Muscle layer of duodenum (tissue), 2 donors: ENCODE measurements around the gene DHX15.

Source experiments
- H3K27ac ChIP-seq: one replicate; pipeline ENCODE4 v1.7.0; 2013; ENCODE audit warnings: mild to moderate bottlenecking, low read length
- H3K27me3 ChIP-seq: one replicate; pipeline ENCODE4 v1.7.0; 2013; ENCODE audit warnings: low read depth, mild to moderate bottlenecking, control low read depth, low read length
- H3K36me3 ChIP-seq, 2 donors: one replicate each; pipeline ENCODE4 v1.7.0; 2013; ENCODE audit warnings: low read length in 2 of 2, control low read depth in 1 of 2, mild to moderate bottlenecking in 1 of 2; ENCODE audit not compliant: insufficient read depth in 2 of 2, control insufficient read depth in 1 of 2
- H3K4me1 ChIP-seq, 2 donors: one replicate each; pipeline ENCODE4 v1.7.0; 2013; ENCODE audit warnings: low read length in 2 of 2, mild to moderate bottlenecking in 2 of 2, control low read depth in 1 of 2, moderate library complexity in 1 of 2; ENCODE audit not compliant: insufficient read depth in 2 of 2, control insufficient read depth in 1 of 2
- H3K4me3 ChIP-seq, 2 donors: one replicate each; pipeline ENCODE4 v1.7.0; 2013; ENCODE audit warnings: low read length in 2 of 2, low read depth in 1 of 2, mild to moderate bottlenecking in 1 of 2
- H3K9me3 ChIP-seq, 2 donors: one replicate each; pipeline ENCODE4 v1.7.0; 2013; ENCODE audit warnings: low read length in 2 of 2, control low read depth in 1 of 2, mild to moderate bottlenecking in 1 of 2; ENCODE audit not compliant: control insufficient read depth in 1 of 2
- donor health status: healthy.

Gene DHX15

GRCh38 chr4:24535399-24535798 is 49.0 kb downstream of the DHX15 start:
- Histone ChIP-seq H3K27me3 (no peaks in the 10 kb centered on the region), H3K4me3 (no peak overlapping the region), H3K4me1 (no peaks in the 10 kb centered on the region), H3K36me3 (peaks cover 20 to 47% of the 10 kb centered on the region in 2 donors), H3K9me3 (no peaks in the 10 kb centered on the region), H3K27ac (no peak overlapping the region)

GRCh38 chr4:24533364-24533763 is 51.0 kb downstream of the DHX15 start:
- Histone ChIP-seq H3K27ac (no peak overlapping the region), H3K4me3 (no peak overlapping the region), H3K9me3 (no peaks in the 10 kb centered on the region), H3K4me1 (no peaks in the 10 kb centered on the region), H3K36me3 (peaks cover 19 to 43% of the 10 kb centered on the region in 2 donors), H3K27me3 (no peaks in the 10 kb centered on the region)

GRCh38 chr4:24529555-24529954 is 54.8 kb downstream of the DHX15 start:
- Histone ChIP-seq H3K9me3 (no peaks in the 10 kb centered on the region), H3K36me3 (peaks cover 29 to 43% of the 10 kb centered on the region in 2 donors), H3K27me3 (no peaks in the 10 kb centered on the region), H3K27ac (no peak overlapping the region), H3K4me3 (no peak overlapping the region), H3K4me1 (no peaks in the 10 kb centered on the region)

GRCh38 chr4:24527371-24527770 is 57.0 kb downstream of the DHX15 start:
- Histone ChIP-seq H3K9me3 (no peaks in the 10 kb centered on the region), H3K27me3 (no peaks in the 10 kb centered on the region), H3K36me3 (peaks cover 27 to 44% of the 10 kb centered on the region in 2 donors), H3K27ac (no peak overlapping the region), H3K4me3 (no peak overlapping the region), H3K4me1 (no peaks in the 10 kb centered on the region)

DNA sequence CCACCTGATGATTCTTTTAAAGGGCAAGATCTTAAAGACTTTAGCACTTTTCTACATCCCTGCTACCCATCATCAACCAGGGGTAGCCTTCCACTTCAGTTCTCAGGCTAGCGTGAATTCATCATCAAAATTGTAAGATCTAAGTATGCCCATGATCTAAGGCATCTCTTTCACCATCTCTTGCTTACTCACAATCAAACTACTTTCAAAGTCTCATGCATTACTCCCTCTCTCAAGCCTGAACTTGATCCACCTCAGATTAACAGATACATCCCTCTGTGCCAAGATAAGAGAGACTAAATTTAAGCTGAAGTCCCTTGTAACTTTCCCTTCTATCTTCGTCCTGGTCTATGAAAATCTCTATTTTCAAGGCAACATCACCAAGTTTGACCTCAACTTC is 62.8 kb downstream of the DHX15 start:
- Histone ChIP-seq H3K9me3 (no peaks in the 10 kb centered on the region), H3K4me1 (peaks cover 0 to 3% of the 10 kb centered on the region in 2 donors), H3K27me3 (no peaks in the 10 kb centered on the region), H3K27ac (no peak overlapping the region), H3K36me3 (peaks cover 16 to 25% of the 10 kb centered on the region in 2 donors), H3K4me3 (no peak overlapping the region)

DNA sequence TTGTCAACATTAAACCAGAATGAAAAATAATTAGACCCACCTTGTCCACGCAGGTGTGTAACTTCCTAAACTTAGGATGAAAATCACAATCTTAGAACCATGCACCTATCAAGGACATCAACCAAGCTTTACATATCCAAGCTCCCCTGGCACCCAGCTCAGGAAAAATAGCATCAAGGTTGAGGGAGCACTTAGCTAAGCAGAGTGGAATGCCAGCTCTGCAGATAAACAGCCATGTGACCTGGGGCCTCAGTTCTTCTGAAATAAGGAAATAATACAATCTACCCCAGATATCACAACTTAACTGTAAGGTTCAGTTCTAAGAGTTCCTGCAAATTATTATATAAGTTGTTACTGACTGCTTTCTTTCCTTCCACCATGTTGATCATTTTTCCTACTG is 64.7 kb downstream of the DHX15 start:
- H3K27ac ChIP-seq: no peak overlapping the region
- H3K4me1 ChIP-seq: peaks cover 0 to 3% of the 10 kb centered on the region in 2 donors
- no peak overlapping the region for H3K4me3 ChIP-seq
- no peaks in the 10 kb centered on the region for H3K27me3 ChIP-seq
- H3K9me3 ChIP-seq: no peaks in the 10 kb centered on the region
- peaks cover 2 to 17% of the 10 kb centered on the region in 2 donors for H3K36me3 ChIP-seq

- H3K4me1 ChIP-seq: peaks cover 0 to 3% of the 10 kb centered on the region in 2 donors
- H3K36me3 ChIP-seq: peaks cover 0 to 7% of the 10 kb centered on the region in 2 donors
- no peaks in the 10 kb centered on the region for H3K27me3 ChIP-seq
- no peak overlapping the region for H3K27ac ChIP-seq
- no peaks in the 10 kb centered on the region for H3K9me3 ChIP-seq
- H3K4me3 ChIP-seq: no peak overlapping the region
Observed at GRCh38 chr4:24517676-24518075, 66.7 kb downstream of the DHX15 start.

GRCh38 chr4:24516926-24517325 is 67.4 kb downstream of the DHX15 start:
- H3K36me3 ChIP-seq: peaks cover 0 to 7% of the 10 kb centered on the region in 2 donors
- peaks cover 0 to 3% of the 10 kb centered on the region in 2 donors for H3K4me1 ChIP-seq
- no peaks in the 10 kb centered on the region for H3K27me3 ChIP-seq
- H3K9me3 ChIP-seq: no peaks in the 10 kb centered on the region
- H3K27ac ChIP-seq: no peak overlapping the region
- no peak overlapping the region for H3K4me3 ChIP-seq

DNA sequence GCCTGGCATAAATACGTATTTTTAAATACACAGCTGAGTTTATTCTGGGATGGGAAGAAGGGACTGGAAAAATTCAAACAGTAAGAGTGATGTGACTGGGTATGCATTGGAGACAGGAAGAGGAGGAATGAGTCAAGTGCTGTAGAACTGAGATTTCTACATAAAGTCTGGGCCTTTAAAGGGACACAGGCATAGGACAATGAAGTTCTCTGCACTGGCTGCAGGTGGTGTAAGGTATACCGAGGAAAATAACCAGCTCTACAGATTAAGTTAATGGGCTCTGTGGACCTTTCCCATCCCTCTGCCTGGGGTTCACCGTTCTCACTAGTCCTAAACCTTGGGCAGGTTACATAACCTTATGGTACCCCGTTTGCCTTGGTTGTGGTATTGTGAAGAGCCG is 68.7 kb downstream of the DHX15 start:
- H3K4me3 ChIP-seq: no peak overlapping the region
- H3K27ac ChIP-seq: no peak overlapping the region
- H3K27me3 ChIP-seq: no peaks in the 10 kb centered on the region
- H3K4me1 ChIP-seq: peaks cover 0 to 3% of the 10 kb centered on the region in 2 donors
- peaks cover 0 to 7% of the 10 kb centered on the region in 2 donors for H3K36me3 ChIP-seq
- no peaks in the 10 kb centered on the region for H3K9me3 ChIP-seq

DNA sequence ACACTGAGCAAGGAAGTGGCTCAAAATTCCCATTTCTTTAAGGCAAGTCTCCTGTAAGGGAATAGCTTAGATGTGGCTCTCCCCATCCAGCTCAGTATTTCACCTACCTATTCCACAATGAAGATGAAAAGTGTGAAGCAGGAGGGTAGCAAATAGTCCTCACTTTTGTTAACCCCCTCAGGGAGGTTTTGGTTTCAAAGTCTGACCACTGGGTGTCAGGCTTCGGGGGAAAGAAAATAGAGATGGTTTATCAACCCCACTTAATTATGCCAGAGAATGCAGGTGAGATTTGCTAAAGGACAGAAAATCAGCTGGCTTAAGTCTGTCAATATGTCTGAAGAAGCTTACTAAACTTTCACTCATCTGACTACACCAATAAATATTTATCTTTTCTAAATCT is 69.5 kb downstream of the DHX15 start:
- Histone ChIP-seq H3K36me3 (peaks cover 0 to 7% of the 10 kb centered on the region in 2 donors), H3K4me3 (no peak overlapping the region), H3K27ac (no peak overlapping the region), H3K9me3 (no peaks in the 10 kb centered on the region), H3K27me3 (no peaks in the 10 kb centered on the region), H3K4me1 (no peaks in the 10 kb centered on the region)

- Histone ChIP-seq H3K27me3 (no peaks in the 10 kb centered on the region), H3K4me3 (no peak overlapping the region), H3K27ac (no peak overlapping the region), H3K4me1 (no peaks in the 10 kb centered on the region), H3K36me3 (peaks cover 0 to 7% of the 10 kb centered on the region in 2 donors), H3K9me3 (no peaks in the 10 kb centered on the region)
Observed at GRCh38 chr4:24513718-24514117, 70.6 kb downstream of the DHX15 start.

DNA sequence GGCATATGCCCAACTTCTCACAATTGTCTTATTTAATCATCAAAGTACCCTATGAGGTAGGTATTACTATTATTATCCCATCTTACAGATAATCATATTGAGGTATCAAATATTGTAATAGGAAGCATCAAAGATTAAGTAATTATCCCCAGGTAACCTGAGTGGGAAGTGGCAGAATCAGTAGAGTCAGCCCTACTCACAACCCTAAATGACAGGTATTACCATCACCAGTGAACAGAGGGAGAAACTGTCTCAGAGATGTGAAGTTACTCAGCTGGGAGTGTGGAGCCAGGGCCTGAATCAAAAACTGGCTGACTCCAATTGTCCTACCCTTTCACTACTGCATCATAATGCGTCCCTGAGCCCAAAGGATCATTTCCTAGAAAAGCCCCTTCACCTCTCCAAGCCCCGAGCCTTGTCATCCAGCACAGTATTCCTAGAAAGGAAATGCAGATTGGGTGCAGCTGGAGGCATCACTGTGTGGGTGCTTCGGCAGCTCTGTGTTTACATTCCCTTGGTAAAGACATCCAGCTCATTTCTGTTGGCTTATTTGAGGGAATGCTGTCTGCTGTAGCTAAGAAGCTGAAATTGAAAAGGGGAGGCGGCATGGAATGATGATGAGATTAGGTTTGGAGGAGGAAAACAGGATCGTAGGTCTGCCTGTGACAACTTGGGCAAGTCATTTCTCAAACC is 72.8 kb downstream of the DHX15 start:
- no peak overlapping the region for H3K27ac ChIP-seq

More for the DNA sequence above, 72.8 kb downstream of the DHX15 start:
- no peaks in the 10 kb centered on the region for H3K4me1 ChIP-seq
- H3K27me3 ChIP-seq: no peaks in the 10 kb centered on the region
- H3K36me3 ChIP-seq: no peaks in the 10 kb centered on the region
- H3K9me3 ChIP-seq: no peaks in the 10 kb centered on the region
- H3K4me3 ChIP-seq: no peak overlapping the region
